Smooth muscle cell (in vitro differentiated cells): ENCODE data around the gene AHNAK. TPM values are rescaled to one million over a fixed set of nuclear protein-coding genes. Genes with fewer than 3 reads are reported as not detected.

Source experiments
- DNase-seq: peaks from one replicate; lab custom pipeline; 2025; ENCODE audit not compliant: unreplicated experiment; lab: John Stamatoyannopoulos, UW
- H2AFZ ChIP-seq: fragments of 200-600 bp; sonication (generic); 2 replicates; pipeline ENCODE4 v1.6.0; 2016; ENCODE audit warnings: antibody characterized with exemption, low read depth, mild to moderate bottlenecking
- H3F3A ChIP-seq: fragments of 200-600 bp; sonication (generic); 2 replicates; pipeline ENCODE4 v1.6.0; 2017; ENCODE audit warnings: antibody characterized with exemption, low read depth
- H3K27ac ChIP-seq: fragments of 200-600 bp; sonication (generic); 2 replicates; pipeline ENCODE4 v1.5.1; 2016; ENCODE audit warnings: low read depth, mild to moderate bottlenecking
- H3K27me3 ChIP-seq: fragments of 200-600 bp; sonication (generic); 2 replicates; pipeline ENCODE4 v1.6.1; 2016; ENCODE audit warnings: low read depth, mild to moderate bottlenecking
- H3K36me3 ChIP-seq: fragments of 200-600 bp; sonication (generic); 2 replicates; pipeline ENCODE4 v1.5.1; 2016; ENCODE audit warnings: low read depth
- H3K4me1 ChIP-seq: fragments of 200-600 bp; sonication (generic); 2 replicates; pipeline ENCODE4 v1.5.1; 2016; ENCODE audit warnings: low read depth
- H3K4me2 ChIP-seq: fragments of 200-600 bp; sonication (generic); 2 replicates; pipeline ENCODE4 v1.6.0; 2016; ENCODE audit warnings: mild to moderate bottlenecking
- H3K4me3 ChIP-seq: fragments of 200-600 bp; sonication (generic); 2 replicates; pipeline ENCODE4 v1.5.1; 2016; ENCODE audit warnings: mild to moderate bottlenecking
- H3K79me2 ChIP-seq: fragments of 200-600 bp; sonication (generic); 2 replicates; pipeline ENCODE4 v1.6.0; 2016; ENCODE audit warnings: low read depth, mild to moderate bottlenecking
- H3K9ac ChIP-seq: fragments of 200-600 bp; sonication (generic); 2 replicates; pipeline ENCODE4 v1.6.0; 2016; ENCODE audit warnings: low read depth
- H3K9me3 ChIP-seq: fragments of 200-600 bp; sonication (generic); replicated peaks from 2 replicates; pipeline ENCODE4 v1.5.1; 2016; ENCODE audit warnings: low read depth
- H4K20me1 ChIP-seq: fragments of 200-600 bp; sonication (generic); 2 replicates; pipeline ENCODE4 v1.6.0; 2016; ENCODE audit warnings: low read depth
- CTCF ChIP-seq: fragments of 200-600 bp; sonication (generic); IDR thresholded peaks from 2 replicates; pipeline ENCODE4 v1.5.1; 2017; ENCODE audit warnings: borderline replicate concordance, mild to moderate bottlenecking, antibody characterized with exemption; ENCODE audit not compliant: insufficient read depth, poor library complexity, severe bottlenecking
- WGBS: methylation state at CpG from one replicate; pipeline ENCODE4 v1.1.7; 2016; ENCODE audit warnings: low lambda C conversion rate; 5-methylcytosine and 5-hydroxymethylcytosine counted together
- polyA plus RNA-seq: library from polyadenylated mRNA; unstranded; fragments of >200 nt; fragmentation: Nextera tagmentation; extraction: Ambion mirVana; gene quantifications from 2 replicates; pipeline ENCODE4 v1.2.1, GENCODE V29; 2016
- total RNA-seq: library from RNA; depleted of rRNA; stranded (reverse); fragments of >200 nt; gene quantifications from 2 replicates; pipeline ENCODE4 v1.2.3, GENCODE V29; 2014

Gene AHNAK
- total and polyA plus RNA-seq, 2 experiments from 2014 or later = 27.2 to 229 TPM

- H3K9me3 ChIP-seq = no peaks in the 10 kb centered on the region
- H3K27ac ChIP-seq = no peak overlapping the region
- H4K20me1 ChIP-seq = no peaks in the 10 kb centered on the region
- H3K4me1 ChIP-seq = no peaks in the 10 kb centered on the region
- 76% methylated on average over 16 of the region's 16 CpGs for WGBS
- H3K4me3 ChIP-seq = no peak overlapping the region
- H3F3A ChIP-seq = peaks cover 14% of the 10 kb centered on the region
- no peaks in the 10 kb centered on the region for H3K27me3 ChIP-seq
- H3K36me3 ChIP-seq = no peaks in the 10 kb centered on the region
- no peak overlapping the region for H2AFZ ChIP-seq
- DNase-seq = no peak
- no peak overlapping the region for H3K9ac ChIP-seq
- no peaks in the 10 kb centered on the region for H3K79me2 ChIP-seq
- H3K4me2 ChIP-seq = no peak overlapping the region
- TF ChIP-seq CTCF = no peak
Observed at GRCh38 chr11:62433141-62433903, 113.3 kb downstream of the AHNAK start.

GRCh38 chr11:62432695-62433094 lies 113.9 kb downstream of the AHNAK start:
- 89% methylated on average over 9 of the region's 9 CpGs for WGBS
- no peaks in the 10 kb centered on the region for H3K4me1 ChIP-seq
- peaks cover 14% of the 10 kb centered on the region for H3F3A ChIP-seq
- H3K27ac ChIP-seq = no peak overlapping the region
- H3K9ac ChIP-seq = no peak overlapping the region
- H4K20me1 ChIP-seq = no peaks in the 10 kb centered on the region
- H3K9me3 ChIP-seq = no peaks in the 10 kb centered on the region
- no peaks in the 10 kb centered on the region for H3K27me3 ChIP-seq
- TF ChIP-seq CTCF = no peak
- no peaks in the 10 kb centered on the region for H3K79me2 ChIP-seq
- no peak for DNase-seq
- no peak overlapping the region for H2AFZ ChIP-seq
- no peaks in the 10 kb centered on the region for H3K36me3 ChIP-seq
- H3K4me3 ChIP-seq = no peak overlapping the region
- H3K4me2 ChIP-seq = no peak overlapping the region

- no peak for TF ChIP-seq CTCF
- Histone ChIP-seq H3K27ac (peak overlapping the region; percentile 69), H3K4me1 (peaks cover 5% of the 10 kb centered on the region), H3K9ac (no peak overlapping the region), H3K27me3 (no peaks in the 10 kb centered on the region), H3K79me2 (no peaks in the 10 kb centered on the region), H3K4me3 (no peak overlapping the region), H2AFZ (no peak overlapping the region), H3K36me3 (no peaks in the 10 kb centered on the region), H4K20me1 (no peaks in the 10 kb centered on the region), H3K4me2 (peak overlapping the region; percentile 72), H3K9me3 (no peaks in the 10 kb centered on the region), H3F3A (peaks cover 14% of the 10 kb centered on the region)
- 30% methylated on average over 11 of the region's 11 CpGs for WGBS
- no peak for DNase-seq
Observed at GRCh38 chr11:62431171-62431901, 115.3 kb downstream of the AHNAK start.
